Stimulated activated CD8-positive, alpha-beta memory T cell treated with anti-CD3 and anti-CD28 coated beads, Interleukin-4, amount 100 ng/mL, for 4 hours (primary cell): ENCODE results near the gene ERBB3.

Source experiments
- DNase-seq, 2 donors: peaks; one replicate each; pipeline ENCODE4 v3.0.0-alpha.2; 2020; ENCODE audit warnings: low read depth in 2 of 2, low spot score in 1 of 2

The ERBB3 gene

DNA sequence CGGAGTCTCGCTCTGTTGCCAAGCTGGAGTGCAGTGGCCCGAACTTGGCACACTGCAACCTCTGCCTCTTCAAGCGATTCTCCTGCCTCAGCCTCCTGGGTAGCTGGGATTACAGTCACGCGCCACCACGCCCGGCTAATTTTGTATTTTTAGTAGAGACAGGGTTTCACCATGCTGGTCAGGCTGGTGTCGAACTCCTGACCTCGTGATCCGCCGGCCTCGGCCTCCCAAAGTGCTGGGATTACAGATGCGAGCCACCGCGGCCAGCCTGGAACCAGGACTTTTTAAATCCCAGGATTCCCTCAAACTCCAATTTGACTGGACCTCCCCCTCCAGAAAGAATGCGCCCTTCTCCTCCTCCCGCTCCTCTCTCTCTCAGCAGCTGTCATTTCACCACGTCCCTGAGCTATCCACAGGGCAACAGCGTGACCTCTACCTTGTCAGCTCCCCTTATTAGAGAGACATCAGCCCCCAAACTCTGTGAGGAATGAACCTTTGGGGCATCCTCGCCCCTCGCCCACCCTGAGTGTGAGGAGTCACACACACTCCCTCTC lies 50.1 kb downstream of the ERBB3 start:
- DNase-seq, result no peak

DNA sequence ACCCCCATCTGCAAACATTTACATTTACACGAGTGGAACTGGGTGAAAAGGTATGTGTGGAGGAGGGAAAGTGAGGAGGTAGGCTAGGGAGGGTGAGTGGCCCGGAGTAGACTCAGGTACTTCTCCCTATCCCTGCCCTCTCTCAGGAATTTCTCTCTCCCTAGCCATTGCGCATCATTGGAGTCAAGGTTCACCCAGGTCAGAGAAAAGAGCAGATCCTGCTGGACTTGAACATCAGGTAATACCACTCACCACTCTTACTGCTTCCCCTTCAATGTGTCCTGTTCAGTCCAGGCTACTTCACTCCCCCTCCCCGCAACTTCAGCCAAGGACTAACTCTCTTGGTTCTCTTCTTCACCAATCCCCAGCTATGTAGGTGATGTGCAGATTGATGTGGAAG lies 50.9 kb downstream of the ERBB3 start:
- DNase-seq, result no peak

DNA sequence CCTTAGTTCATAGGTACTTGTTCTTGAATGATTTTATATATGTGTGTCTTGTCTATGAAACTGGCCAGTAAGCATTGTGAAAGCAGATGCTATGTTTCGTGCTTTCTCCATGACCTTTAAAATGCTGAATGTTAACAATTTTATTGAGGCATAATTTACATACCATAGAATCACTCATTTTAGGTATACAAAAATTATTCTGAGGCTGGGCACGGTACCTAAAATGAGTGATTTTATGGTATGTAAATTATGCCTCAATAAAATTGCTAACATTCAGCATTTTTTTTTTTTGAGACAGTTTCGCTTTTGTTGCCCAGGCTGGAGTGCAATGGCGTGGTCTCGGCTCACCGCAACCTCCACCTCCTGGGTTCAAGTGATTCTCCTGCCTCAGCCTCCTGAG lies 54.9 kb downstream of the ERBB3 start:
- DNase-seq, result no peak

DNA sequence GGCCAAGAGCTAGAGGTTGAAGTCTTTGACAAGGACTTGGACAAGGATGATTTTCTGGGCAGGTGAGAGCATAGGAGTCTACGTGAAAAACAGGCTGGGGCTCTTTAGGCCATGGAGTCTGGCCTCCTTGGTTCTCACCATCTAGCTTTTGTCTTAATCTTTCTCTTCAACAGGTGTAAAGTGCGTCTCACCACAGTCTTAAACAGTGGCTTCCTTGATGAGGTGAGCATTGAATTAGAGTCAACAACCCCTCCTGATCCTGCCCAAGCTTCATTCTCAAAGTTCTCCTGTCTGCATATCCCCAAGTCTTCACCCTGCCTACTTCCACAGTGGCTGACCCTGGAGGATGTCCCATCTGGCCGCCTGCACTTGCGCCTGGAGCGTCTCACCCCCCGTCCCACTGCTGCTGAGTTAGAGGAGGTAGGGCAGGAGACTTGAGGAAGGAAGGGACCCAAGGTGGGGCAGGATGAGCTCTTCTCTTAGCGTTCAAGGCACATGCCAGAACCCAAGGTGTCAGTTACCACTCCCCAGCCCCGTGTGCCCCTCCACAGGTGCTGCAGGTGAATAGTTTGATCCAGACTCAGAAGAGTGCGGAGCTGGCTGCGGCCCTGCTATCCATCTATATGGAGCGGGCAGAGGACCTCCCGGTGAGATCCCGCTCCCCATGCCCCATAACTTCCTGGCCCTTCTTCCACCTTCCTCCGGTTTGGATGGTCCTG lies 58.0 kb downstream of the ERBB3 start:
- DNase-seq, result no peak

DNA sequence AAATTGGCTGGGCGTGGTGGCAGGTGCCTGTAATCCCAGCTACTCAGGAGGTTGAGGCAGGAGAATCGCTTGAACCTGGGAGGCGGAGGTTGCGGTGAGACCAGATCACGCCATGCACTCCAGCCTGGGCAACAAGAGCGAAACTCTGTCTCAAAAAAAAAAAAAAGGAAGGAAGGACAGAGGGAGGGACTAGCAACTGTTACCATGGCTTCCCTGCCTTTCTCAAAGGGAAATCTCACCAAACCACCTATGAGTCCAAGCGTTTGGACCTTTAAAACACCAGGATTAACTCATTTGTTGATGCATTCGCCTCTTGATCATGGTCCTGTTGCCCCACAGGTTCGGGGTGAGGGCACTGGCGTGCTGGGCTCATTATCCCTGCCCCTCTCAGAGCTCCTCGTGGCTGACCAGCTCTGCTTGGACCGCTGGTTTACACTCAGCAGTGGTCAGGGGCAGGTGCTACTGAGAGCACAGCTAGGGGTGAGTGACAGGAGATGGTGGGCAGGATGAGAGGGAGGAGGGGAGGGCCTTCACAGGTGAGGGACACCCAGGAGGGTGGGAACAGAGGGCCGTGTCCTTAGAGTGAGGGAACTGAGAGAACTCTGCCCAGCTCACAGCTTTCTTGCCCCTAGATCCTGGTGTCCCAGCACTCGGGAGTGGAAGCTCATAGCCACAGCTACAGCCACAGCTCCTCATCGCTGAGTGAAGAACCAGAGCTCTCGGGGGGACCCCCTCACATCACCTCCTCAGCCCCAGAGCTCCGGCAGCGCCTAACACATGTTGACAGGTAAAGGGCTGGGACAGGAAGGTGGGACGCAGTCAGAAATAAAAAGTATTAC lies 62.2 kb downstream of the ERBB3 start:
- DNase-seq, result no peak

DNA sequence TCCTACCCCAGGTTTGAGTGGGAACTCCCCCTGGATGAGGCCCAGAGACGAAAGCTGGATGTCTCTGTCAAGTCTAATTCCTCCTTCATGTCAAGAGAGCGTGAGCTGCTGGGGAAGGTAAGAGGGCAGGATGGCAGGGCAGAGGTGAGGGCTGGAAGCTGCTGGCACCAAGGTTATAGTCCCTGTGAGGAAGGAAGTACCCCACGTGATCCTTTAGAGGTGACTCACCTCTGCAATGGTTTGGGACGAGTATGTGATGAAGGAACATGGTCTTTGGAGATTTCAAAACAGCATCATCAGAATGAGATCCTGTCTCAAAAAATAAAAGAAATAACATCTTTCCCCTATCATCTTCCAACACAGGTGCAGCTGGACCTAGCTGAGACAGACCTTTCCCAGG lies 63.3 kb downstream of the ERBB3 start:
- DNase-seq, result no peak

DNA sequence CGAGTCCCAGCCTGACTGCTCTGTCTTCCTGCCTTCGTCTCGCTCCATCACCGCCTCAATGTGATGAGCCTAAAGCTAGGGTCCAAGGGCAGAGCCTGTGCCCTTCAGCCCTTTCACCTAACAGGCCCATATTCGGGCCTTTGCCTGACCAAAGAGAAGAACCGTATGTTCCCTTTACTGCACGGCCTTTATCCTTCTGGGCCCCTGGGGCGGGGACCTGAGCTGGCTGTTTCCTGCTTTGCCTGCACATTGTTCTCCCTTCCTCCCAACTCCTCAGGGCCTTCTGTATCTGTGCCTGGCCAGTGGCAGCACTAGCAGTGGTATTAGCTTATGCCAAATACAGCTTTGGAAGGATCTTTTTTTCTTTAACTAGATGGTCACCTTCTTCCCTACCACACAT lies 63.9 kb downstream of the ERBB3 start:
- DNase-seq, result no peak

DNA sequence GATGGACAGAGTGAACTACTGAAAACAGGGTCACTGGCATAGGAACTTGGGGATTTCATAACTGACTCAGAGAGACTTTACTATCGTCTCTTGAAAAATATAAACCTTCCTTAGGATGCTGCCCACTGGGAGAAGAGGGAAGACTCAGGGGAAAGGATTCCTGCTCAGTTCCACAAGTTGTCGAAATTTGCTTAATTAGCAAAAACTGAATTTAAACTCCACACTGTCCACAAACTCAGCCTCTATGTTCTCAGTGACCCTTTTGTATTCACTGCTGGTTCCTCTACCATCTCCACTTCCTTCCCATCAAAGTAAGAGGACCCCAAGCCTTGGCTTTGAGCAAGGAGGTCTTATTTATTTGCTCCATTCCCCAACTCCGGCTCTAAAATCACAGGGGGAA lies 65.3 kb downstream of the ERBB3 start:
- DNase-seq, result no peak

DNA sequence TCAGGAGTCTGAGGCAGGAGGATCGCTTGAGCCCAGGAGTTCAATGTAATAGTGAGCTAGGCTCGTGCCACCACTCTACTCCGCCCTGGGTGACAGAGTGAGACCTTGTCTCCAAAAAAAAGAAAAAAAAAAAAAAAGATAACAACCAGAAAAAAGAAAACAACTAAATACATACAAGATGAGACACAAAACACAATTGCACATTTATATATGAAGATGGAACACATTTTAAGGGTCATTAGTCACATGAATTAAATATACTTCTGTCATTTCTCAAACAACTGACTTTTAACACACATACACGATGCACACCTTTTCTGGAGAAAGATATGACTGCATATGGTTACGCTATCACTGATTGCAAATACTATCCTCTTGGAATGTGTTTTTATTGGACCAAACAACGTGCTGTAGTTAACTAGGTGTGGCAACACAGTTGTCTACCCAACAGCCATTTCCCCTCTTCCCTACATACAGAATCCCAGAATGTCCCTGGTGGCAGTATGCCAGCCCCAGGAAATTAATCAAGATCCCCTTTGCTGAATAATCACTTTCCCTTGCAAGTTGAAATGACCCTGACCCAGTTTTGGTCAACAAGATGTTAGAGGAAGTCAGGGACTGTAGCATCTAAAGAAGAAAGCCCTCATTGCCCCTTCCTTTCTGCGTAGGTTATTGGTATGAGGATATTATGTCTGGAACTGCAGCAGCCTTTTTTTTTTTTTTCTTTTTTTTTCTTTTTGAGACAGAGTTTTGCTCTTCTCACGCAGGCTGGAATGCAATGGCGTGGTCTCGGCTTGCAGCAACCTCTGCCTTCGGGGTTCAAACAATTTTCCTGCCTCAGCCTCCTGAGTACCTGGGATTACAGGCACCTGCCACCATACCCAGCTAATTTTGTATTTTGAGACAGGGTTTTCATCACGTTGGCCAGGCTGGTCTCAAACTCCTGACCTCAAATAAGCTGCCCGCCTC lies 66.8 kb downstream of the ERBB3 start:
- DNase-seq, result no peak

DNA sequence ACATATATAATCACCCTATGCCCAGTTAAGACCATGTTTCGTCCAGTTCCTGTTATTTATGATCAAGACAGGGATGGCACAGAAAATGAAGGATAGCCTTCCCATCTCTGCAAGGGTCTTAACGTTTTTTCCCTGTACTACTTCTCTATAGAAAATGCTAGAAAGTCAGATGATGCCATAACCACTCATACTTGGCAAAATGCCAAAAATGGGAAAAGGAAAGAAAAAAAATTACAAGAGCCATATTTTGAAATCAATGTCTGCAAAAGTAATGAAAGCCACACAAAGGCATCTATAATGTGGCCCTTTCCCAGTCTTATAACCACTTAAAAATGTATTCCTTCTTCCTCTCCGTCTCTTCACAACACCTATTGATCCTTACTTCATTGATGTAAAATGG lies 70.6 kb downstream of the ERBB3 start:
- DNase-seq, result no peak

DNA sequence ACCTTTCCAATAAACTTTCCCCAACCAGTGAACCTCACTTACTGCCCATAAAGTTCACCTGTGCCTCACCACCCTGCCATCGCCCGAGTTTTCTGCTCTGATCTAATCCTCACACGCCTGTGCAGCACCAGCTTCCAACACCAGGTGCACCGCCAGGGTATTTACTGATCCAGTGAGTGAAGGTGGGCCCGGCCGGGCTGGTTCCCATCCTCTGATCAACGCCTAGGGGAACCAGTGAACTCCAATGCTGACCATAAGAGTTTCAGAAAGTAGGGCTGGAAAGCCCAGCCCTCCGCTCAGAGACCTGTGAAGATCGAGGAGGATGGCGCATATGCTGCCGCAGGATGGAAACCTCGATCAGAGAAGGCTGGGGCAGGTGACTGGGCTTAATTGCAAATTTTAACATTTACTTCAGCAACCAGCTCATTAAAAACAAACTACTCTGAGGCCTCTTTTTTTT lies 71.7 kb downstream of the ERBB3 start:
- peak; percentile 24 to 28 for DNase-seq

DNA sequence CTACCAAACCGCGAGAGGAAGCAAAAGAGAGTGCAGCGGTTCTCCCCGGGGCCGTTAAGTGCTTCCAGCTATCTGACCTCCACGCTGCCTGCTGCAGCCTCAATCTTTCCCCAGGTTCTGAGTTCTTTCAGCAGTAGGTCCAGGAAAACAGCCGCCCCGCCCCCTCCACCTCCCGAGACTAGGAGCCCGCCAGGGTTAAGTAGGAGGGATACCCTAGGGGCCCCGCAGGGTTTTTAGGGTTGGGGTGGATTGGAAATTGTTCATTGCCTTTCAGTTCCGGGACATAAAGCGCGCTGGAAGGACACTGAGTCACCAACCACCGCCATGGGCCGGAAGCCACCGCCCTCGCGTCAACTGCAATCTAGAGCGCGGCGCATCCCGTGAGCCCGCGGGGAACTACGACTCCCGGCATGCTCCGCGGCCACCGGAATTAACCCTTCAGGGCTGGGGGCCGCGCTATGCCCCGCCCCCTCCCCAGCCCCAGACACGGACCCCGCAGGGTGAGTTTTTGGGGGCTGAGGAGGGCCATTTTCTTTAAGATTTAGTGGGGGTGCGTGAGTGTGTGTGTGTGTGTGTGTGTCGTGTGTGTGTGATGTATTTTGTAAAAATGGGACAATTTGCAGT lies 72.3 kb downstream of the ERBB3 start, which contains the start of gene MYL6B:
Gene MYL6B, plus strand, starts transcription at position 456 of the 624 bp plus-strand sequence. CDS start 1,332 bp downstream, outside the sequence.
- peak; percentile 83 to 88 for DNase-seq
